Measurements from ENCODE around the gene RBM20.
"Not testable (repeated sequence)": the region's sequence is repeated elsewhere in the genome, so short reads cannot be mapped to it uniquely, and the experiment has no call there.

RBM20 gene

DNA sequence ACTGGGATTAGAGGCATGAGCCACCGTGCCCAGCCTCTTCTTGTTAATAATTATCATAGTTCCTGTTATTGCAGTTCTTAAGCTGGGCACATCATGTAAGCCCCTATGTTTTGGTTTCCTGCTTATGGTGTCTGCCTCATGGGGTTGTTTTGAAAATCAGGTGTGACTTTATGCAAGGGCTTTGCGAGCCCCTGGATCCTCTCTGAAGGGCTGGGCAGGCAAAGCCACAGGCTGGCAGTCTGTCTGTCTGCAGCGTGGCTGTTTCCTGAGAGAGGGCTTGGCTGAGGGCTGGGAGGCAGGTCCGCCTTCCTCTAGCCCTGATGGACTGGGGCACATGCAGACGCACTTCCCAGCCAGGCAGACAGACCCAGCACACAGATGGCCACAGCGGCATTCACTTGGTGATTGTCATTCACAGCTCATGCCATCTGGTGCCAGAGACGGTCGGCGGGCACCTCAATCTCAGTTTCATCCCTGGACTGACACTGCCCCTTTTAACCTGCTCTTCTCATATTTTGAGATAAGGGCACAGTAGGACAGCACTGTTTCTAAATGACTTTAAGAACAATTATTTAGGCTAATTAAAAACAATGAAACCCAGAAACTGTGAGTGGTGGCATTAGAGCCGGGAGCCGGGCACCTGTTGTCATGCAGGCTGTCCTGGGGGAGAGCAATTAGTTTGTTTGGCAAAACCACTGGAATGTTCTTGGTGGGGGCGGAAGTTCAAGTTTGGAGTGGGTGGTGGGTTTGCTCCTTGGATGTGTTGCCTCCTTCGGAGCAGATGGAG, 35.5 kb downstream of the RBM20 start:
- no peak for DNase-seq

DNA sequence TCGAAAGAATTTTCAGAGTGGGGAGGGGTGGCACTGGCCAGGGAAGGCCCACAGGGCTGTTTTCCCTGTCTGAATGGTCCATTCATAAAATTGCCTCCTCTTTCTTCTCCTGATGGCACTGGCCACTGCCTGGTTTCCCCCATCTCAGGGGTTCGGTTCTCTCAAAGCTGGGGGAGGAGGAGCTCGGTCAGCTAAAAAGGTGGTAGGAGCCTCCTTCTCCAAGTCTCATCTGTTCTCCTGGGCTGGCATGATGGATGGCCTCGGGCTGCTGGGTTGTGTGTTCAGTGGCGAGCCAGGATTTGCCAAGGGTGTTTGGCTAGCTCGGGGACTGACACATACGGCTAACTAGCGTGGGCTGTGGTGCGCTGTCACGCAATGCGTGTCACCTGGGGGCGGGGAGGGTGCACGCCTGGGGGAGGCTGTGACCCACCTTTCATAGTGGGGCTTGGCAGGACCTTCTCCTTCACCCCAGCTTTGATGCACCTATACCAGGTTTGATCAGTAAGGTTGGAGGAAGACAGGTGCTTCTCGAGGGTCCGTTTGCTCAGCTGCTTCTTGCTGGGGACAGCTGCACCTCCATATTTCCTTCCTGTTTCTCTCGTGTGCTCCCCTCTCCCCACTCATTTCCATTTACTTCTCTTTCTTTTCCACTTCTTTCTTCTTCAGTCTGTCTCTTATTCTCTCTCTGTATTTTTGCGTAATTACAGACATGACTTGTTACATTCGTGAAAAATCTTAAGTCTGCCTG, 36.3 kb downstream of the RBM20 start:
- no peak for DNase-seq

GRCh38 chr10:110681023-110681681, 37.0 kb downstream of the RBM20 start:
- DNase-seq, result peak; percentile 9

DNA sequence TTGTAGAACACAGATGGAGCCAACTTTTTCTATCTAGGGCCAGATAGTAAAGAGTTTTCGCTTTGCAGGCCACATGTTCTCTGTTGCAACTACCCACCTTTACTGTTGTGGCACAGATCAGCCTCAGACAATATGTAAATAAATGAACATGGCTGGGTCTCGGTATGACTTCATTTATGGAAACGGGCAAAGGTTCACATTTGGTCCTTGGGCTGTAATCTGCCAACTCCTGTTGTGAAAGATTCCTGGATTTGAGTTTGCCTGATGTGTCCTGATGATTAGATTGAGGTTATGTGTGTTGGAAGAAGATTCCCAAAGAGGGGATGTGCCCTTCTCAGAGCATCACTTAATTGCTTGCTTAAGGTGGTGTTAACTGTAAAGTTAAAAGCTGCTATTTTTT, 38.2 kb downstream of the RBM20 start:
- DNase-seq, result no peak

GRCh38 chr10:110684800-110685446, 40.8 kb downstream of the RBM20 start:
- no peak for DNase-seq

DNA sequence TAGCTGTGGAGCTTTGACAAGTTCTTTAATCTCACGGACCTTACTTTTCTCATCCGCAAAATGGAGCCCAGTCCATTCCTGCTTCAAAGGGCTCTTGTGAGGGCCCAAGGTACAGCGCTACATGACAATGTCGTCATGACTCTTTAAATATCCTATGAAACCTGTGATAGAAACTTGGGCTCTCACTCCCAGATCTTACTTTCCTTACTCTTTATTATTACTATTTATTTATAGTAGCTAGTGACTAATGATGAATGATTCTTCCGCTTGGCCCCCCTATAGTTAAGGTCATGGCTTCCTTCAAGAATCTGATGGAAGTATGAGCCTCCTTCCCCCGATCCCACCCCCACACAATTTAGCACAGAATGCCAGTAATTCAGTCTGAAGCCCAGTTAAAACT, 41.9 kb downstream of the RBM20 start:
- no peak for DNase-seq

DNA sequence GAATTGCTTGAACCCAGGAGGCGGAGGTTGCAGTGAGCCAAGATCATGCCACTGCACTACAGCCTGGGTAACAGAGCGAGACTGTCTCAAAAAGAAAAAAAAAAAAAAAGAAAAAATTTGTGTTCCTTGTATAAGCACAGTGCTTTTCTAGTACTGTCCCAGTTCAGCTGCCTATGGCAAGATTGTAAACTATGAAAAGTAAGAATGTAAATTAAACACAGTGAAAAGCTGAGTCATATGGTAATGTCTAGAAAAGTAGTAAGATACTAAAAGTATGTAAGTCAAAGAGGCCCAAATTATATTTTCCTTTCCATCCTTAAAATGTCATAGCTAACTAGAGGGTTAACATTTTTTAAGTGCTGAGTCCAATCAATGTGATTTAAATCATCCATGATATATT, 42.8 kb downstream of the RBM20 start:
- no peak for DNase-seq

GRCh38 chr10:110687400-110687799, 43.3 kb downstream of the RBM20 start:
- DNase-seq, result no peak

DNA sequence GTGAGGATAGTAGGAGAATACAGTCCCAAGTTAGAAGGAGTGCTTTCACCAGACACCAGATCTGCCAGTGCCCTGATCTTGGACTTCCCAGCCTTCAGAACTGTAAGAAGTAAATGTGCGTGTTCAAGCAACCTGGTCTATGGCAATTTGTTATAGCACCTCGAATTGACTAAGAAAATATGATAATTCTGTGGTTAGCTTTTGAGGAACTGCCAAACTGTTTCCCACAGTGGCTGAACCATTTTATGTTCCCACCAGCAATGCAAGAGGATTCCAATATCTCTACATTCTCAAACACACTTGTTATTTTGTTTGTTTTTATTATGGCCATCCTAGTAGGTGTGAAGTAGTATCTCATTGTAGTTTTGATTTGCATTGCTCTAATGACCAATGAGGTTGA, 47.0 kb downstream of the RBM20 start:
- DNase-seq, result no peak

- no peak for DNase-seq
Measured at GRCh38 chr10:110694263-110694662, 50.1 kb downstream of the RBM20 start.

DNA sequence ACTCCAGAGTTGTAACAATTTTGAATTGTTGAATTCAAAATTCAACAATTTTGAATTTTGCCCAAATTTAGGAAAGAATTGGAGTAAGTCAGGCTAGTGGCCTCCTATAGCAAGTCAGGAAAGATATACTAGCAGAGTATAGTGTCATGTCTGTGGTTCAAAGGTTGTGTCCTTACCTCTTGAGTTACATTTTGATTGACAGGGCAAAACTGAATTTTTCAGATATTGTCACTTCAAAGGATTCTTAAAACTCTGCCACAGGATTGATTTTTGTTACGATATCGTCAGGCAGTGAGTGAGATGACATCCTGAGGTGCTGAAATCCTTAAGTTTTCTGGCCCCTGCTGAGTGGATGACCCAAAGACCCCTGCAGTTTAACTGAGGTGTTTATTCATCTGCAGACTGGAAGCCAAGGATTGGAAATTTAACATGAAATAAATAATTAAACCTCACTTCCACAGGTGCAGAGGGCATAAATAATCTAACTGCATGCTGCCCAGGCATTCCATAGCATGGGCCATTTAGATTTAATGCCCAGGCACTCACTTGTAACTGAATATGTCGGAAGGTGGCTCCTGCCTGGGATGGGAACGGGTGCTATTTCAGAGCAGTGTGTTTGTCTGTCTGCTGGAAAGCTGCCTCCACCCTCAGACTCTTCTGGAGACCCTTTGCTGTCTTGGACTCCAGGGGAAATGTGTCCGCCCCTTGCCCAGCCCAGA, 50.8 kb downstream of the RBM20 start:
- DNase-seq, result no peak

DNA sequence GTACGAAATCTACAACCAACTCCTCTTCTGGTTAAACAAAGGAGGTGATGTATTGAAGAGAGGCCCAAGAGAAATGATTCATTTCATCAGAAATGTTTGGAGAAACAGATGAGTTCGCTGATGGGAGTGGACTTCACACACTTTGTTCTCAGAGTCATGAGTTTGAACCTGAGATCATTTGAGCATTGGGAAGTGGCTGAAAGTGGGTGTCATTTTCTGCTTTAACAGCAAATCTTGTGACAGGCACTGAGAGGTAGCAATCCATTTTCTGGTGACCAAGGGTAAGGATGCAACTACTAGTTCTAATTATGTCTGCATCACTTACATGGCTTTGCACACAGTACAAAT, 51.4 kb downstream of the RBM20 start:
- DNase-seq, result no peak

GRCh38 chr10:110696436-110696835, 52.3 kb downstream of the RBM20 start:
- no peak for DNase-seq

DNA sequence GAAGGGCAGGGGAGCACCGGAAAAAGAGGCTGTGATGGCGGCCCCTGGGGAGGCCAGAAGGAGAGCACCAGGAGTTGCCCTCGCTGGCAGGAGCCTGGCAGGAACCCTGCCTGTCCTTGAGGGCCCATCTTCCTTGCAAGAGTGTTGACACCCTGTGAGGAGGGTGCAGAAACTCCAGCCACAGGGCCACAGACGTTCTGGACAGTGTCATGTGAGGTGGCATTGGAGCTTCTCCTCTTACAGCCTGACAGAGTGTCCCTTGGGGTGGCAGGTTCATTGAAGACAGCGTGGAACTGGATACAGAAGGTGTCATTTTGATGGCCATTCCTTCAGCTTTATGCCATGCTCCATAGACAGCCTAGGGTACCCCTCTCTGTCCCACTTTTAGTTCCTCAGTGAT, 54.2 kb downstream of the RBM20 start:
- DNase-seq, result no peak

DNA sequence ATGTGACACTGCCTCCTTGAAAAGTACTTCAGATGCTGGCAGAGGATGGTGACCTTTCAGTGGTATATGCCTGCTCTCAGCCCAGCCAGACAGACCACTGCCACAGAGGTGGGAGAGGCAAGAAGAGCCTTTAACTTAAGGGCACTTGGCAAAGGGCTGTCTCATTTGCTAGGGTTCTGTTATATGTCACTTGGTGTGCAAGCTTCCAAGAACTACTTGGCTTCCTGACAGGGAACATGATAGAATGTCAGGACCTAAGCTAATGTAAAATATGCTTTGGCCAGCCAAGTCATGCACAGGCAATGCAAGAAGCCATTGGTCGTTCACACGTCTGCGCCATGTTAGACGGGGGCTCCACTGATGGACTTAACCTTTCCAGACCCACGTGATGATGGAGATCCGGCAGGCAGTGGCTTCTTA, 54.7 kb downstream of the RBM20 start:
- DNase-seq, result no peak

GRCh38 chr10:110699859-110700468, 55.8 kb downstream of the RBM20 start:
- no peak for DNase-seq

DNA sequence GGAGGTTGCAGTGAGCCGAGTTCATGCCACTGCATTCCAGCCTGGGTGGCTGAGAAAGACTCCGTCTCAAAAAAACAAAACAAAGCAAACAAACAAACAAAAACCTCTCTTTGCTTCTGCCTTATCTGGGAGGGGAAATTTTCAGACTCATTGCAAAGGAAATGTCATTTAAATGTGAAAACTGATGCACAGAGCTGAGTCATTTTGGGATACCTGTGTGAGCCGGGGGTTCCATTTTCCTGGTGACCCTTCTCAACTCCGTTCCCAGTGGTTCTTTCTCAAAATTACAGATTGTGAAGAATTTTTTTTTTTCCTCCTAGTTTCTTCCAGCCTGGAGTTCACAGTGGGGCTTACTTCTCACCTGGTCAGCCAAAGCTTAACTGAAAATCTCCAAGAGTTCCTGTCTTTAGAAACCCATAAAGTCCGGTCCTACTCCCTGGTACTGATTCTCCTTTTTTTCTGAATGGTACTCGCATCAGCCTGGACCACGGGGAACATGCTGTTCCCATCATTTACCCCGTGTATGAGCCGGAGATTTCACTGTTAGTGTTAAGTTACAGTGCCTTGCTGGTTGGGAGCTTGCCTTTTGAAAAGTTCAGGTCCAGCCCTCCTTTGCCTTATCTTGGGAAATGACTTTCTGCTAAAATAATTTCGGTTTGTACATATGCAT, 56.9 kb downstream of the RBM20 start:
- DNase-seq, result no peak

DNA sequence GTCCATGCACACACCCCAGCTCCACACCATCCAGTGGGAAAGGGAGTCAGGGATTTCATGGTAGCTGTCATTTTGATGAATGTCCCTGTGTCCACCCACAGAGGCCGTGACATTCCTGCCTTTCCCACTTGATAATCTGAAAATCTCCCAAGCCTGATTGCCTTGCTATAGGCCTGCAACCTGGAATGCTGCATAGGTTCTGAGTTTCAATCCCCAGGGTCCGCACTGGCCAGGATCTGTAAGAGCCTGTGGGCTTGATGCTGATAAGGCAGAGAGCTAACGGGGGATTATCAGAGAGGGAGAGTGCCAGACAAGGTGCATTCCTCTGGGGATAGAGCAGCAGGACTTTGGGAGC, 57.5 kb downstream of the RBM20 start:
- DNase-seq, result no peak

DNA sequence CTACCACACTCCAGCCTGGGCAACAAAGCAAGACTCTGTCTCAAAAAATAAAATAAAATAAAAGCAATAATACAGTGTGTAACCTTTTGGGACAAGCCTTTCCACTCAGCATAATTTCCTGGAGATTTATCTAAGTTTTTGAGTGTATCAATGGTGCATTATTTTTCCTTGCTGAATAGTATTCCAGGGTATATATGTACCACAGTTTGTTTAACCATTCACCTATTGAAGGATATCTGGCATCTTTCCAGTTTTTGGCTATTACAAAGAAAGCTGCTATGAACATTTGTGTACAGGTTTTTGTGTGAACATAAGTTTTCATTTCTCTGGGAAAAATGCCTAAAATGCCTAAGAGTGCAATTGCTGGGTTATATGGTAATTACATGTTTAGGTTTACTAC, 59.9 kb downstream of the RBM20 start:
- no peak for DNase-seq

GRCh38 chr10:110704906-110705476, 60.9 kb downstream of the RBM20 start:
- no peak for DNase-seq

DNA sequence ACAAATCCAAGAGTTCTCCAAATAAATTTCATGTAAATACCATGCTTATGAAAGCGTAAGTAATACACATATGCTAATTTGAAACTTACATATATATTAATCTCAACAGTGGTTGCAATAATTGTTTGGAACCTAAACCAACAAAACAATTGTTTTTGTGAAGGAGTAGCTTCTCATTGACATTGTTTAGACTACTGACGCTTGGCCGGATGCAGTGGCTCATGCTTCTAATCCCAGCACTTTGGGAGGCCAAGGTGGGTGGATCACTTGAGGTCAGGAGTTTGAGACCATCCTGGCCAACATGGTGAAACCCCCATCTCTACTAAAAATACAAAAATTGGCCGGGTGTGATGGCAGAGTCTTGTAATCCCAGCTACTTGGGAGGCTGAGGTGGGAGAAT, 61.5 kb downstream of the RBM20 start:
- DNase-seq, result not testable (repeated sequence)

DNA sequence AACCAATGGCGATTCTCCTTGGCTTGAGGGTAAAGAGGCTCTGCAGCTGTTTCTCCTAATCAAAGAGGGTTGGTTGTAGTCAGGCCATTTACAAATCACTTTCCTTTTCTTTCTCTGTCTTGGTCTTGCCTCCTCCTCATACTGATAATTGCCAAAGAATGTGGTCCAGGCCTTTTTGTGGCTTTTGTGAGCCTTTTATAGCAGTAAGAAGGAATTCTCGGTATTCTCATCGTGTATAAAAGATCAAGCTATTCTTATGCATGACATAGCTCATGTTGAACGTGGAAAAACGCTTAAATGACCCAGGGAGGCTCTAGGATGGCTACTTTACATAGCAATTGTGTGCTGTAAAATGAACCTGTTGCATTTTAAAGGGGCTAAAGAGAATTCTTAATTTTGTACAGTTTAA, 62.6 kb downstream of the RBM20 start:
- no peak for DNase-seq

Measured in CD4-positive, alpha-beta T cell treated with Interleukin-17A for 1 hour (primary cell).